Kasumi-1 (cell line): ENCODE measurements around the gene TM7SF3.
"Not testable (repeated sequence)": the region's sequence is repeated elsewhere in the genome, so short reads cannot be mapped to it uniquely, and the experiment has no call there.

ENCODE experiments used
- DNase-seq, 2 experiments: peaks; one replicate each; lab custom pipeline; 2025; lab: John Stamatoyannopoulos, UW

Gene TM7SF3

GRCh38 chr12:27014085-27014858 lies at the start of gene TM7SF3:
Gene TM7SF3, minus strand, starts transcription at chr12:27014384. Its CDS starts 216 bp downstream, at chr12:27014168.
- peak; percentile 95 to 97 for DNase-seq

GRCh38 chr12:27063250-27063851 lies 49.2 kb upstream of the TM7SF3 start:
- DNase-seq: no peak

GRCh38 chr12:27061317-27061716 lies 47.1 kb upstream of the TM7SF3 start:
- no peak for DNase-seq

GRCh38 chr12:27060740-27061139 lies 46.6 kb upstream of the TM7SF3 start:
- no peak for DNase-seq

GRCh38 chr12:27057543-27057942 lies 43.4 kb upstream of the TM7SF3 start:
- DNase-seq: no peak

- DNase-seq: no peak
These were observed 41.8 kb upstream of the TM7SF3 start for GRCh38 chr12:27055966-27056365.

- DNase-seq: no peak
These were observed 38.6 kb upstream of the TM7SF3 start for GRCh38 chr12:27052742-27053141.

- DNase-seq: no peak
These were observed 38.0 kb upstream of the TM7SF3 start for GRCh38 chr12:27052176-27052575.

- no peak for DNase-seq
These were observed 34.9 kb upstream of the TM7SF3 start for GRCh38 chr12:27048822-27049752.

GRCh38 chr12:27042018-27042417 lies 27.8 kb upstream of the TM7SF3 start:
- DNase-seq: not testable (repeated sequence)

GRCh38 chr12:27040637-27041036 lies 26.5 kb upstream of the TM7SF3 start:
- not testable (repeated sequence) for DNase-seq

GRCh38 chr12:27034607-27035293 lies 20.6 kb upstream of the TM7SF3 start:
- DNase-seq: no peak

- DNase-seq: no peak
These were observed 18.5 kb upstream of the TM7SF3 start for GRCh38 chr12:27032679-27033078.

- no peak for DNase-seq
These were observed 17.3 kb upstream of the TM7SF3 start for GRCh38 chr12:27031531-27031930.

GRCh38 chr12:27026257-27026656 lies 12.1 kb upstream of the TM7SF3 start:
- DNase-seq: no peak

GRCh38 chr12:27025116-27025515 lies 10.9 kb upstream of the TM7SF3 start:
- DNase-seq: no peak

GRCh38 chr12:27024291-27024690 lies 10.1 kb upstream of the TM7SF3 start:
- DNase-seq: no peak

GRCh38 chr12:27020761-27021160 lies 6.6 kb upstream of the TM7SF3 start:
- no peak for DNase-seq

GRCh38 chr12:27018037-27018436 lies 3.9 kb upstream of the TM7SF3 start:
- peak in 1 of 2 experiments; percentile 29 for DNase-seq

GRCh38 chr12:27017163-27017823 lies 3.1 kb upstream of the TM7SF3 start:
- DNase-seq: not testable (repeated sequence)

- DNase-seq: peak; percentile 87 to 91
These were observed 1.5 kb upstream of the TM7SF3 start for GRCh38 chr12:27015730-27016076.
